GM12801 (cell line): ENCODE results near the gene PLD2.

Experiments used
- CTCF ChIP-seq: IDR thresholded peaks from one replicate; pipeline ENCODE4 v1.5.1; 2011; ENCODE audit warnings: control low read depth; ENCODE audit not compliant: insufficient read length; ENCODE audit errors: extremely low read depth

The PLD2 gene

GRCh38 chr17:4786106-4786511 is 20.8 kb upstream of the PLD2 start, which contains the start of gene VMO1:
TSS of gene VMO1 (minus strand) at chr17:4786364. CDS start at chr17:4786352, 12 bp downstream.
- TF ChIP-seq CTCF: no peak

GRCh38 chr17:4786516-4786915 is 20.4 kb upstream of the PLD2 start:
- TF ChIP-seq CTCF: no peak

GRCh38 chr17:4788159-4788806 is 18.7 kb upstream of the PLD2 start:
- TF ChIP-seq CTCF: no peak

- TF ChIP-seq CTCF: no peak
These were observed 17.9 kb upstream of the PLD2 start, which contains the start of gene GLTPD2 for GRCh38 chr17:4788807-4789700. TSS of gene GLTPD2 (plus strand) at chr17:4788964. CDS start at chr17:4789012, 48 bp downstream.

- TF ChIP-seq CTCF: no peak
These were observed 17.3 kb upstream of the PLD2 start for GRCh38 chr17:4789701-4789950.

- no peak for TF ChIP-seq CTCF
These were observed 16.8 kb upstream of the PLD2 start for GRCh38 chr17:4789951-4790704.

- TF ChIP-seq CTCF: no peak
These were observed 16.3 kb upstream of the PLD2 start for GRCh38 chr17:4790705-4791088.
